Tibial nerve (tissue), 4 donors: ENCODE data around the gene CFAP99.

Source experiments
- EP300 ChIP-seq, 2 donors: sonication (generic); formaldehyde crosslinking; IDR thresholded peaks; one replicate each; pipeline ENCODE4 v1.6.1; 2017; ENCODE audit warnings: antibody characterized with exemption in 2 of 2, mild to moderate bottlenecking in 1 of 2
- TF ChIP-seq, protein P1 (sequence below), 5 experiments: fragments of 200-600 bp in 3 of 5; fragments of 450-650 bp in 2 of 5; sonication (generic) in 3 of 5; IDR thresholded peaks; one replicate each; pipeline ENCODE4 v1.5.1; 2016 to 2019; ENCODE audit warnings: antibody characterized with exemption in 5 of 5, mild to moderate bottlenecking in 3 of 5, moderate library complexity in 2 of 5

DNA sequence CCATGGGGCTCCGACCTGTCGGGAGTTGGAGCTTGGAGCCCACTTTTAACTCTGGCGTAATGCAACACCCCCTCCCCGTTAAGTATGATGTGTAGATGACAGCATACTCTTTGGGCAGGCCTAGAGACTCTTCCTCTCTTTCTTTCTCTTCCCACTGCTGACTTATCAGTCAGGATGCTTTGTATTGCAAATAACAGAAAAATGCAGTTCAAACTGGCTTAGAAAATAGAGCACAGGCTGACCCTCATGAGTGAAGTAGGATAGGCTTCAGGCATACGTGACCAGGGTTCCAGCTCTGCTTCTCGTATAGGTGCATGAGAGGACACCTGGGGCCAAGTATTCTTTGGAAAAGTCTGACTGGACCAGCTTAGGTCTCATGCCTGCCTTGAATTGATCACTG, 26.8 kb downstream of the CFAP99 start:
- TF ChIP-seq, protein P1, sequence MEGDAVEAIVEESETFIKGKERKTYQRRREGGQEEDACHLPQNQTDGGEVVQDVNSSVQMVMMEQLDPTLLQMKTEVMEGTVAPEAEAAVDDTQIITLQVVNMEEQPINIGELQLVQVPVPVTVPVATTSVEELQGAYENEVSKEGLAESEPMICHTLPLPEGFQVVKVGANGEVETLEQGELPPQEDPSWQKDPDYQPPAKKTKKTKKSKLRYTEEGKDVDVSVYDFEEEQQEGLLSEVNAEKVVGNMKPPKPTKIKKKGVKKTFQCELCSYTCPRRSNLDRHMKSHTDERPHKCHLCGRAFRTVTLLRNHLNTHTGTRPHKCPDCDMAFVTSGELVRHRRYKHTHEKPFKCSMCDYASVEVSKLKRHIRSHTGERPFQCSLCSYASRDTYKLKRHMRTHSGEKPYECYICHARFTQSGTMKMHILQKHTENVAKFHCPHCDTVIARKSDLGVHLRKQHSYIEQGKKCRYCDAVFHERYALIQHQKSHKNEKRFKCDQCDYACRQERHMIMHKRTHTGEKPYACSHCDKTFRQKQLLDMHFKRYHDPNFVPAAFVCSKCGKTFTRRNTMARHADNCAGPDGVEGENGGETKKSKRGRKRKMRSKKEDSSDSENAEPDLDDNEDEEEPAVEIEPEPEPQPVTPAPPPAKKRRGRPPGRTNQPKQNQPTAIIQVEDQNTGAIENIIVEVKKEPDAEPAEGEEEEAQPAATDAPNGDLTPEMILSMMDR (IDR thresholded peaks at IDR 0.05) = no peak
- TF ChIP-seq EP300 (IDR thresholded peaks at IDR 0.05) = no peak
